SK-N-SH treated with all-trans-retinoic acid at 6 μM for 48 hours (cell line): ENCODE data around the gene SLC6A5.

ENCODE experiments used
- ATAC-seq: fragments of 200-7000 bp; cut with Tn5 transposase; 3 replicates; pipeline ENCODE4 v1.9.1; 2020; ENCODE audit warnings: mild to moderate bottlenecking, moderate library complexity
- ARNTL ChIP-seq: fragments of 450-650 bp; formaldehyde crosslinking; IDR thresholded peaks from 2 replicates; pipeline ENCODE4 v1.5.0; 2020; ENCODE audit warnings: low read depth, mild to moderate bottlenecking, moderate library complexity, borderline replicate concordance
- BACH2 ChIP-seq: fragments of 250-450 bp; sonication (Bioruptor Pico); IDR thresholded peaks from 2 replicates; pipeline ENCODE4 v1.9.0; 2021; ENCODE audit warnings: mild to moderate bottlenecking, borderline replicate concordance
- CSDC2 ChIP-seq: fragments of 250-450 bp; sonication (Bioruptor Pico); IDR thresholded peaks from 2 replicates; pipeline ENCODE4 v1.5.0; 2020; ENCODE audit warnings: mild to moderate bottlenecking, moderate library complexity
- ESRRG ChIP-seq: fragments of 250-450 bp; sonication (Bioruptor Pico); IDR thresholded peaks from 2 replicates; pipeline ENCODE4 v1.6.1; 2021; ENCODE audit warnings: mild to moderate bottlenecking
- GLIS3 ChIP-seq: fragments of 250-450 bp; sonication (Bioruptor Pico); IDR thresholded peaks from 2 replicates; pipeline ENCODE4 v1.5.0; 2020; ENCODE audit warnings: mild to moderate bottlenecking, moderate library complexity
- ISL1 ChIP-seq: fragments of 250-450 bp; sonication (Bioruptor Pico); IDR thresholded peaks from 2 replicates; pipeline ENCODE4 v2.1.2; 2022; ENCODE audit warnings: mild to moderate bottlenecking, moderate library complexity
- OSR1 ChIP-seq: fragments of 250-450 bp; sonication (Bioruptor Pico); IDR thresholded peaks from 2 replicates; pipeline ENCODE4 v1.8.0; 2022; ENCODE audit warnings: moderate library complexity, mild to moderate bottlenecking, inconsistent platforms
- PPARA ChIP-seq: fragments of 250-450 bp; sonication (Bioruptor Pico); IDR thresholded peaks from 2 replicates; pipeline ENCODE4 v1.5.0; 2020; ENCODE audit warnings: mild to moderate bottlenecking, borderline replicate concordance
- RARB ChIP-seq: fragments of 250-450 bp; sonication (Bioruptor Pico); IDR thresholded peaks from 2 replicates; pipeline ENCODE4 v1.8.0; 2021; ENCODE audit warnings: mild to moderate bottlenecking, moderate library complexity
- SNAI2 ChIP-seq: fragments of 250-450 bp; sonication (Bioruptor Pico); IDR thresholded peaks from 2 replicates; pipeline ENCODE4 v1.5.0; 2020; ENCODE audit warnings: mild to moderate bottlenecking, moderate library complexity
- TOX ChIP-seq: fragments of 250-450 bp; sonication (Bioruptor Pico); IDR thresholded peaks from 2 replicates; pipeline ENCODE4 v1.8.0; 2021; ENCODE audit warnings: mild to moderate bottlenecking, moderate library complexity, borderline replicate concordance
- ZC3H10 ChIP-seq: fragments of 250-450 bp; sonication (Bioruptor Pico); IDR thresholded peaks from 2 replicates; pipeline ENCODE4 v1.5.1; 2021; ENCODE audit warnings: mild to moderate bottlenecking, moderate library complexity
- ZFP3 ChIP-seq: fragments of 250-450 bp; sonication (Bioruptor Pico); IDR thresholded peaks from 2 replicates; pipeline ENCODE4 v1.5.0; 2020; ENCODE audit warnings: mild to moderate bottlenecking, moderate library complexity
- ZFP30 ChIP-seq: fragments of 450-650 bp; formaldehyde crosslinking; IDR thresholded peaks from 2 replicates; pipeline ENCODE4 v1.5.0; 2022; ENCODE audit warnings: mild to moderate bottlenecking, moderate library complexity
- ZNF565 ChIP-seq: fragments of 450-650 bp; formaldehyde crosslinking; conservative IDR thresholded peaks from 2 replicates; pipeline ENCODE4 v1.5.0; 2020; ENCODE audit warnings: low read depth, mild to moderate bottlenecking, moderate library complexity
- ZNF70 ChIP-seq: fragments of 450-650 bp; formaldehyde crosslinking; IDR thresholded peaks from 2 replicates; pipeline ENCODE4 v1.5.0; 2020; ENCODE audit warnings: mild to moderate bottlenecking, moderate library complexity
- ZNF8 ChIP-seq: fragments of 450-650 bp; formaldehyde crosslinking; IDR thresholded peaks from 2 replicates; pipeline ENCODE4 v1.5.0; 2020; ENCODE audit warnings: mild to moderate bottlenecking, moderate library complexity
- TF ChIP-seq, protein P1 (sequence below): fragments of 250-450 bp; sonication (Bioruptor Pico); IDR thresholded peaks from 2 replicates; pipeline ENCODE4 v1.8.0; 2021; ENCODE audit warnings: low read depth, mild to moderate bottlenecking, moderate library complexity, borderline replicate concordance
- TF ChIP-seq, protein P2 (sequence below): fragments of 250-450 bp; sonication (Bioruptor Pico); IDR thresholded peaks from 2 replicates; pipeline ENCODE4 v1.5.1; 2020; ENCODE audit warnings: low read depth, mild to moderate bottlenecking, moderate library complexity
- TF ChIP-seq, protein P3 (sequence below): fragments of 250-450 bp; sonication (Bioruptor Pico); IDR thresholded peaks from 2 replicates; pipeline ENCODE4 v1.5.0; 2020; ENCODE audit warnings: mild to moderate bottlenecking, moderate library complexity
- TF ChIP-seq, protein P4 (sequence below): fragments of 250-450 bp; sonication (Bioruptor Pico); IDR thresholded peaks from 2 replicates; pipeline ENCODE4 v1.8.0; 2020; ENCODE audit warnings: mild to moderate bottlenecking, moderate library complexity, borderline replicate concordance

The SLC6A5 gene

DNA sequence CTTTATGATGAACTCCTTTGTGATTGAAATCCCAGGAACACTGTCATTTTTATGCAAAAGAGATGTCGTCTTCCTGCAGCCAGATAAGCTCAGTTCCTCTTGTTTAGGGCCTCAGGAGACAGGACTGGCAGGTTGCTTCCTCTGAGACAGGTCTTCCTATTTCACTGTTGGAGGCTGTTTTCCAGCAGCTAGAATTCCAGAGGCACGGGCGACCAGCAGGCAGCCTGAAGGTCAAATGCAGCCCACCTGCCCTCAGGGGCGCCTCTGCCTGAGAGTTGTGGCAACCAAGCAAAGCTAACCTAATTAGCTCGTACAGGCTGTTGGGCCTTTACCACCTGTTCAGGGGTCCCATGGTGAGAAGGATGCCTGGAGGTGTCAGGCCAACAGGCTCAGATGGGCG, 22.3 kb downstream of the SLC6A5 start:
- no peak for TF ChIP-seq GLIS3 (CRISPR knock-in tag)
- TF ChIP-seq ESRRG (CRISPR knock-in tag): no peak
- TF ChIP-seq, protein P1, sequence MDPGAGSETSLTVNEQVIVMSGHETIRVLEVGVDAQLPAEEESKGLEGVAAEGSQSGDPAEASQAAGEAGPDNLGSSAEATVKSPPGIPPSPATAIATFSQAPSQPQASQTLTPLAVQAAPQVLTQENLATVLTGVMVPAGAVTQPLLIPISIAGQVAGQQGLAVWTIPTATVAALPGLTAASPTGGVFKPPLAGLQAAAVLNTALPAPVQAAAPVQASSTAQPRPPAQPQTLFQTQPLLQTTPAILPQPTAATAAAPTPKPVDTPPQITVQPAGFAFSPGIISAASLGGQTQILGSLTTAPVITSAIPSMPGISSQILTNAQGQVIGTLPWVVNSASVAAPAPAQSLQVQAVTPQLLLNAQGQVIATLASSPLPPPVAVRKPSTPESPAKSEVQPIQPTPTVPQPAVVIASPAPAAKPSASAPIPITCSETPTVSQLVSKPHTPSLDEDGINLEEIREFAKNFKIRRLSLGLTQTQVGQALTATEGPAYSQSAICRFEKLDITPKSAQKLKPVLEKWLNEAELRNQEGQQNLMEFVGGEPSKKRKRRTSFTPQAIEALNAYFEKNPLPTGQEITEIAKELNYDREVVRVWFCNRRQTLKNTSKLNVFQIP (CRISPR knock-in tag): no peak
- TF ChIP-seq BACH2: no peak
- no peak for TF ChIP-seq TOX (CRISPR knock-in tag)
- TF ChIP-seq, protein P2, sequence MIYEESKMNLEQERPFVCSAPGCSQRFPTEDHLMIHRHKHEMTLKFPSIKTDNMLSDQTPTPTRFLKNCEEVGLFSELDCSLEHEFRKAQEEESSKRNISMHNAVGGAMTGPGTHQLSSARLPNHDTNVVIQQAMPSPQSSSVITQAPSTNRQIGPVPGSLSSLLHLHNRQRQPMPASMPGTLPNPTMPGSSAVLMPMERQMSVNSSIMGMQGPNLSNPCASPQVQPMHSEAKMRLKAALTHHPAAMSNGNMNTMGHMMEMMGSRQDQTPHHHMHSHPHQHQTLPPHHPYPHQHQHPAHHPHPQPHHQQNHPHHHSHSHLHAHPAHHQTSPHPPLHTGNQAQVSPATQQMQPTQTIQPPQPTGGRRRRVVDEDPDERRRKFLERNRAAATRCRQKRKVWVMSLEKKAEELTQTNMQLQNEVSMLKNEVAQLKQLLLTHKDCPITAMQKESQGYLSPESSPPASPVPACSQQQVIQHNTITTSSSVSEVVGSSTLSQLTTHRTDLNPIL (CRISPR knock-in tag): no peak
- no peak for TF ChIP-seq ARNTL
- TF ChIP-seq CSDC2: no peak
- no peak for TF ChIP-seq ISL1 (CRISPR knock-in tag)

DNA sequence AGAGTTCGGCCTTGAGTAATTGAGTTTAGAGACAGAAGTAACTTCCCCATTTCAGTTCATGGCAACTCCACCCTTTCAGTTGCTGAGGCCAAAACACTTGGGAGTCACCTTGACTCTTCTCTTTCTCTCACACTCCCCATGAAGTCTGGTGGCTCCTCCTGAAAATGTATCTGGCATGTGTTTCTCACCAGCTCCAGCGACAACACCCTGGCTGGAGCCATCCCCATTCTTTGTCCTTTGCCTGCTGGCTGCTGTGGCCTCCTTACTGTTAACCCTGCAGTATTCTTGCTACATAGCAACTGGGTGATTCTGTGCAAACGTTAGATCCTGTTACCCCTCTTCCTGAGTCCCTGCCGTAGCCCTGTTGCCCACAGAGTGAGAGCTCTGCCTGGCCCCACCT, 23.8 kb downstream of the SLC6A5 start:
- TF ChIP-seq ZC3H10 (no peak), ISL1 (CRISPR knock-in tag) (no peak), ZNF565 (no peak), ZFP3 (CRISPR knock-in tag) (no peak), ZNF70 (no peak), BACH2 (no peak), ZNF8 (no peak), OSR1 (CRISPR knock-in tag) (no peak), TOX (CRISPR knock-in tag) (no peak), ZFP30 (CRISPR knock-in tag) (no peak), SNAI2 (no peak), GLIS3 (CRISPR knock-in tag) (no peak), RARB (CRISPR knock-in tag) (no peak)
- TF ChIP-seq, protein P3, sequence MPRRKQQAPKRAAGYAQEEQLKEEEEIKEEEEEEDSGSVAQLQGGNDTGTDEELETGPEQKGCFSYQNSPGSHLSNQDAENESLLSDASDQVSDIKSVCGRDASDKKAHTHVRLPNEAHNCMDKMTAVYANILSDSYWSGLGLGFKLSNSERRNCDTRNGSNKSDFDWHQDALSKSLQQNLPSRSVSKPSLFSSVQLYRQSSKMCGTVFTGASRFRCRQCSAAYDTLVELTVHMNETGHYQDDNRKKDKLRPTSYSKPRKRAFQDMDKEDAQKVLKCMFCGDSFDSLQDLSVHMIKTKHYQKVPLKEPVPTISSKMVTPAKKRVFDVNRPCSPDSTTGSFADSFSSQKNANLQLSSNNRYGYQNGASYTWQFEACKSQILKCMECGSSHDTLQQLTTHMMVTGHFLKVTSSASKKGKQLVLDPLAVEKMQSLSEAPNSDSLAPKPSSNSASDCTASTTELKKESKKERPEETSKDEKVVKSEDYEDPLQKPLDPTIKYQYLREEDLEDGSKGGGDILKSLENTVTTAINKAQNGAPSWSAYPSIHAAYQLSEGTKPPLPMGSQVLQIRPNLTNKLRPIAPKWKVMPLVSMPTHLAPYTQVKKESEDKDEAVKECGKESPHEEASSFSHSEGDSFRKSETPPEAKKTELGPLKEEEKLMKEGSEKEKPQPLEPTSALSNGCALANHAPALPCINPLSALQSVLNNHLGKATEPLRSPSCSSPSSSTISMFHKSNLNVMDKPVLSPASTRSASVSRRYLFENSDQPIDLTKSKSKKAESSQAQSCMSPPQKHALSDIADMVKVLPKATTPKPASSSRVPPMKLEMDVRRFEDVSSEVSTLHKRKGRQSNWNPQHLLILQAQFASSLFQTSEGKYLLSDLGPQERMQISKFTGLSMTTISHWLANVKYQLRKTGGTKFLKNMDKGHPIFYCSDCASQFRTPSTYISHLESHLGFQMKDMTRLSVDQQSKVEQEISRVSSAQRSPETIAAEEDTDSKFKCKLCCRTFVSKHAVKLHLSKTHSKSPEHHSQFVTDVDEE (CRISPR knock-in tag): no peak
- TF ChIP-seq, protein P1 (CRISPR knock-in tag): no peak
- TF ChIP-seq, protein P4, sequence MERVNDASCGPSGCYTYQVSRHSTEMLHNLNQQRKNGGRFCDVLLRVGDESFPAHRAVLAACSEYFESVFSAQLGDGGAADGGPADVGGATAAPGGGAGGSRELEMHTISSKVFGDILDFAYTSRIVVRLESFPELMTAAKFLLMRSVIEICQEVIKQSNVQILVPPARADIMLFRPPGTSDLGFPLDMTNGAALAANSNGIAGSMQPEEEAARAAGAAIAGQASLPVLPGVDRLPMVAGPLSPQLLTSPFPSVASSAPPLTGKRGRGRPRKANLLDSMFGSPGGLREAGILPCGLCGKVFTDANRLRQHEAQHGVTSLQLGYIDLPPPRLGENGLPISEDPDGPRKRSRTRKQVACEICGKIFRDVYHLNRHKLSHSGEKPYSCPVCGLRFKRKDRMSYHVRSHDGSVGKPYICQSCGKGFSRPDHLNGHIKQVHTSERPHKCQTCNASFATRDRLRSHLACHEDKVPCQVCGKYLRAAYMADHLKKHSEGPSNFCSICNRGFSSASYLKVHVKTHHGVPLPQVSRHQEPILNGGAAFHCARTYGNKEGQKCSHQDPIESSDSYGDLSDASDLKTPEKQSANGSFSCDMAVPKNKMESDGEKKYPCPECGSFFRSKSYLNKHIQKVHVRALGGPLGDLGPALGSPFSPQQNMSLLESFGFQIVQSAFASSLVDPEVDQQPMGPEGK (CRISPR knock-in tag): no peak
- TF ChIP-seq, protein P2 (CRISPR knock-in tag): no peak
- no peak for ATAC-seq

More for the DNA sequence above, 22.3 kb downstream of the SLC6A5 start:
- ATAC-seq: no peak

DNA sequence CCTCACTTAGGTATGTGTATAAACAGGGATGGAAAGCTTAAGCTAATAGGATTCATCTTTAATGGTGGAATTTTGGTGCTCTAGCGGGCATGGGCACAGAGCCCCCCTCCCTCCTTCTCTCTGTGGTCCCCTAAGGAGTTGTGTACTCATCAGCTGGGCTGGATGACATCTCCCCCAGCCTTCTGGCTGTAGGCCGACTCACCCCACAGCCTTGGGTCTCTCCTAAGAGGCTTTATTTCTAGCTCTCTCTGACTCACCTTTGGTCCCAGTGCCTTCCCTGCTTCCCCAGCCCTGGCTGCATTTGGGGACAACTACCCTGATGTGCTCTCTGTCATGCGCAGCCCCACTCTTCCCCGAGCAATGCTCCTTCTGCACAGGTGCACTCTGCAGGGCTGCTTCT, 26.9 kb downstream of the SLC6A5 start:
- TF ChIP-seq ZFP30 (CRISPR knock-in tag) (no peak), ZC3H10 (no peak), RARB (CRISPR knock-in tag) (no peak), TOX (CRISPR knock-in tag) (no peak), SNAI2 (no peak), ZNF70 (no peak), ESRRG (CRISPR knock-in tag) (no peak), CSDC2 (no peak), PPARA (CRISPR knock-in tag) (no peak), OSR1 (CRISPR knock-in tag) (no peak)
- TF ChIP-seq, all 23 proteins: peak for 0
- ATAC-seq: no peak
